Gastrocnemius medialis (tissue), 4 donors: ENCODE data around the gene MAP3K15.

Experiments
- POLR2A ChIP-seq, 2 donors: fragments of 450-650 bp; IDR thresholded peaks; one replicate each; pipeline ENCODE4 v1.6.1; 2017; ENCODE audit warnings: antibody characterized with exemption in 2 of 2, mild to moderate bottlenecking in 2 of 2, moderate library complexity in 2 of 2
- TF ChIP-seq, protein P1 (sequence below), 5 experiments: fragments of 450-650 bp in 3 of 5; fragments of 200-600 bp in 2 of 5; sonication (generic) in 2 of 5; IDR thresholded peaks in 4 of 5; conservative IDR thresholded peaks in 1 of 5; 1 replicate in 4 of 5; 2 replicates in 1 of 5; pipeline ENCODE4 v1.5.1; 2016 to 2019; ENCODE audit warnings: antibody characterized with exemption in 5 of 5, mild to moderate bottlenecking in 3 of 5, moderate library complexity in 3 of 5

DNA sequence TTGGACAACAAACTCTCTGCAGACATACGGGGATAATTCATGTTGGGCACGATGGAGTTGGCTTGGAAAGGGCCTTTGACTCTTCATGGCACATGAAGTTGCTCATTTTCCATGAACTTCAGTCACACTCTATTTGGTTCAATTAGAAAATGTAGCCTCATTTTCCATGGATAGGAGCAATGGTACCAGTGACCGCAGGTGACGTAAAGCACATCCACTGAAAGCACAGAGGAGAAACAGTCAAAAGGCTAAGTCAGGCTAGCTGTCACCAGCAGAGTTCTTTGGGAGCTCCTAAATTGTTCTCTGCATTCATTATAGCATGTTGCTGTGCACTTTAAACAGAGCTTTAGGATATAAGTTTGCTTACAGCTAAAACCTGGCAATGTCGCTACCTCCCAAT is 39.9 kb upstream of the MAP3K15 start:
- TF ChIP-seq, protein P1, sequence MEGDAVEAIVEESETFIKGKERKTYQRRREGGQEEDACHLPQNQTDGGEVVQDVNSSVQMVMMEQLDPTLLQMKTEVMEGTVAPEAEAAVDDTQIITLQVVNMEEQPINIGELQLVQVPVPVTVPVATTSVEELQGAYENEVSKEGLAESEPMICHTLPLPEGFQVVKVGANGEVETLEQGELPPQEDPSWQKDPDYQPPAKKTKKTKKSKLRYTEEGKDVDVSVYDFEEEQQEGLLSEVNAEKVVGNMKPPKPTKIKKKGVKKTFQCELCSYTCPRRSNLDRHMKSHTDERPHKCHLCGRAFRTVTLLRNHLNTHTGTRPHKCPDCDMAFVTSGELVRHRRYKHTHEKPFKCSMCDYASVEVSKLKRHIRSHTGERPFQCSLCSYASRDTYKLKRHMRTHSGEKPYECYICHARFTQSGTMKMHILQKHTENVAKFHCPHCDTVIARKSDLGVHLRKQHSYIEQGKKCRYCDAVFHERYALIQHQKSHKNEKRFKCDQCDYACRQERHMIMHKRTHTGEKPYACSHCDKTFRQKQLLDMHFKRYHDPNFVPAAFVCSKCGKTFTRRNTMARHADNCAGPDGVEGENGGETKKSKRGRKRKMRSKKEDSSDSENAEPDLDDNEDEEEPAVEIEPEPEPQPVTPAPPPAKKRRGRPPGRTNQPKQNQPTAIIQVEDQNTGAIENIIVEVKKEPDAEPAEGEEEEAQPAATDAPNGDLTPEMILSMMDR (IDR thresholded peaks at IDR 0.05 in 4 of 5, conservative IDR thresholded peaks at IDR 0.05 in 1 of 5) = no peak
- TF ChIP-seq POLR2A (IDR thresholded peaks at IDR 0.05) = no peak
